ENCODE data around the gene SVOPL. TPM values are rescaled to one million over a fixed set of nuclear protein-coding genes. Genes with fewer than 3 reads are reported as not detected.

SVOPL gene
- total RNA-seq, 2 donors from 2014 or later: 0.58 to 0.62 TPM

DNA sequence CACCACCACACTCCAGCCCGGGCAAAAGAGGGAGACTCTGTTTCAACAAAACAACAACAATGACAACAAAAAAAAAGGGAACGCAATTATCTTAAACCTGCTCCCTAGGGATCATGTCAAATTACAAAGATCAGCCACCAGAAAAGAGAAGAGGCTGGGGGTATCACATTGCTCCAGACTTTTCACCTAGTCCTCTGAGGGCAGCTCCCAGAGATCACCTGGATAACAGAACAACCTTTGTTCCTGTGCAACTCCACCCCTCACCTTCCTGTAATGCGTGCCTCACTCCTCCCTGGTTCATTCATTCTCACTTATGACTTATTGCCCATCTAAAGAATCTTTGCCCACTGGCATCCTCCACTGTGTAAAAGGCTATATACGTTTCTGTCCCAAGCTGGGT, 31.8 kb downstream of the SVOPL start:
- TF ChIP-seq, protein P1, sequence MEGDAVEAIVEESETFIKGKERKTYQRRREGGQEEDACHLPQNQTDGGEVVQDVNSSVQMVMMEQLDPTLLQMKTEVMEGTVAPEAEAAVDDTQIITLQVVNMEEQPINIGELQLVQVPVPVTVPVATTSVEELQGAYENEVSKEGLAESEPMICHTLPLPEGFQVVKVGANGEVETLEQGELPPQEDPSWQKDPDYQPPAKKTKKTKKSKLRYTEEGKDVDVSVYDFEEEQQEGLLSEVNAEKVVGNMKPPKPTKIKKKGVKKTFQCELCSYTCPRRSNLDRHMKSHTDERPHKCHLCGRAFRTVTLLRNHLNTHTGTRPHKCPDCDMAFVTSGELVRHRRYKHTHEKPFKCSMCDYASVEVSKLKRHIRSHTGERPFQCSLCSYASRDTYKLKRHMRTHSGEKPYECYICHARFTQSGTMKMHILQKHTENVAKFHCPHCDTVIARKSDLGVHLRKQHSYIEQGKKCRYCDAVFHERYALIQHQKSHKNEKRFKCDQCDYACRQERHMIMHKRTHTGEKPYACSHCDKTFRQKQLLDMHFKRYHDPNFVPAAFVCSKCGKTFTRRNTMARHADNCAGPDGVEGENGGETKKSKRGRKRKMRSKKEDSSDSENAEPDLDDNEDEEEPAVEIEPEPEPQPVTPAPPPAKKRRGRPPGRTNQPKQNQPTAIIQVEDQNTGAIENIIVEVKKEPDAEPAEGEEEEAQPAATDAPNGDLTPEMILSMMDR (IDR thresholded peaks at IDR 0.05): no peak
- DNase-seq: peak; percentile 32
- Histone ChIP-seq H3K4me1 (no peaks in the 10 kb centered on the region), H3K27me3 (no peaks in the 10 kb centered on the region), H3K27ac (no peak overlapping the region), H3K4me3 (no peak overlapping the region), H3K36me3 (no peaks in the 10 kb centered on the region), H3K9me3 (no peaks in the 10 kb centered on the region), H3K9ac (ENCODE audit: low read depth in 2 of 2, low read length in 2 of 2) (no peak overlapping the region)
- intact Hi-C loops (cut with DNase I): no loop called here

- DNase-seq: no peak
- Histone ChIP-seq H3K27ac (no peak overlapping the region), H3K9me3 (no peaks in the 10 kb centered on the region), H3K4me3 (no peak overlapping the region), H3K27me3 (no peaks in the 10 kb centered on the region), H3K4me1 (no peaks in the 10 kb centered on the region), H3K36me3 (no peaks in the 10 kb centered on the region), H3K9ac (ENCODE audit: low read depth in 2 of 2, low read length in 2 of 2) (no peak overlapping the region)
- TF ChIP-seq, protein P1 (IDR thresholded peaks at IDR 0.05): no peak
- intact Hi-C loops (cut with DNase I): no loop called here
Measured at GRCh38 chr7:138668946-138669345, 32.2 kb downstream of the SVOPL start.

DNA sequence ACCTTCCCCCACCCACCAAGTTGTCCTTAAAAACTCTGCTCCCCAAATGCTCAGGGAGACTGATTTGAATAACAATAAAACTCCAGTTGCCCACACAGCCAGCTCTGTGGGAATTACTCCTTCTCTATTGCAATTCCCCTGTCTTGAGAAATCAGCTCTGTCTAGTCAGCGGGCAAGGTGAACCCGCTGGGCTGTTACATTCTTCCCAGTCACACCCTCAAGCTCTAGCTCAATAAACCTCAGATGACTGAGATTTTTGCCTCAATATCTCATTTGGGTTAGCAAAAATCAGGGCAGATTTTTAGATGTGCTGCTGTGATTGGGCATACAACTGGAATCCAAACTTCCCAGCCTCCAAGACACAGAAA, 32.9 kb downstream of the SVOPL start:
- Histone ChIP-seq H3K9me3 (no peaks in the 10 kb centered on the region), H3K27me3 (no peaks in the 10 kb centered on the region), H3K36me3 (no peaks in the 10 kb centered on the region), H3K4me1 (no peaks in the 10 kb centered on the region), H3K4me3 (no peak overlapping the region), H3K27ac (no peak overlapping the region), H3K9ac (ENCODE audit: low read depth in 2 of 2, low read length in 2 of 2) (no peak overlapping the region)
- intact Hi-C loops (cut with DNase I): no loop called here
- DNase-seq: no peak
- TF ChIP-seq, protein P1 (IDR thresholded peaks at IDR 0.05): no peak

- no peaks in the 10 kb centered on the region for H3K9me3 ChIP-seq
- intact Hi-C loops (cut with DNase I): no loop called here
- TF ChIP-seq, protein P1 (IDR thresholded peaks at IDR 0.05): no peak
- no peak for DNase-seq
- no peak overlapping the region for H3K9ac ChIP-seq (ENCODE audit: low read depth in 2 of 2, low read length in 2 of 2)
- H3K27me3 ChIP-seq: no peaks in the 10 kb centered on the region
- no peaks in the 10 kb centered on the region for H3K36me3 ChIP-seq
- no peaks in the 10 kb centered on the region for H3K4me1 ChIP-seq
- no peak overlapping the region for H3K4me3 ChIP-seq
- no peak overlapping the region for H3K27ac ChIP-seq
Measured at GRCh38 chr7:138667535-138668228, 33.5 kb downstream of the SVOPL start.

- H3K36me3 ChIP-seq: no peaks in the 10 kb centered on the region
- no peaks in the 10 kb centered on the region for H3K27me3 ChIP-seq
- TF ChIP-seq, protein P1 (IDR thresholded peaks at IDR 0.05): no peak
- no peak for DNase-seq
- no peak overlapping the region for H3K4me3 ChIP-seq
- no peak overlapping the region for H3K9ac ChIP-seq (ENCODE audit: low read depth in 2 of 2, low read length in 2 of 2)
- no peaks in the 10 kb centered on the region for H3K4me1 ChIP-seq
- intact Hi-C loops (cut with DNase I): no loop called here
- H3K27ac ChIP-seq: no peak overlapping the region
- no peaks in the 10 kb centered on the region for H3K9me3 ChIP-seq
Measured at GRCh38 chr7:138666385-138666784, 34.8 kb downstream of the SVOPL start.

Data from colonic mucosa (tissue), 4 donors.